NCI-H526 (cell line): ENCODE results near the gene LRRC26.
A peak's percentile ranks its signal among the peaks of the same experiment; 100 is the strongest.
"Not testable (repeated sequence)": the region's sequence is repeated elsewhere in the genome, so short reads cannot be mapped to it uniquely, and the experiment has no call there.

Experiments used
- DNase-seq, 2 experiments: peaks; one replicate each; lab custom pipeline; 2025; lab: John Stamatoyannopoulos, UW

The LRRC26 gene

GRCh38 chr9:137136881-137137607, 32.8 kb downstream of the LRRC26 start:
- DNase-seq: no peak

- no peak for DNase-seq
Observed at GRCh38 chr9:137136261-137136880, 33.5 kb downstream of the LRRC26 start.

- not testable (repeated sequence) for DNase-seq
Observed at GRCh38 chr9:137135154-137135553, 34.7 kb downstream of the LRRC26 start.

DNA sequence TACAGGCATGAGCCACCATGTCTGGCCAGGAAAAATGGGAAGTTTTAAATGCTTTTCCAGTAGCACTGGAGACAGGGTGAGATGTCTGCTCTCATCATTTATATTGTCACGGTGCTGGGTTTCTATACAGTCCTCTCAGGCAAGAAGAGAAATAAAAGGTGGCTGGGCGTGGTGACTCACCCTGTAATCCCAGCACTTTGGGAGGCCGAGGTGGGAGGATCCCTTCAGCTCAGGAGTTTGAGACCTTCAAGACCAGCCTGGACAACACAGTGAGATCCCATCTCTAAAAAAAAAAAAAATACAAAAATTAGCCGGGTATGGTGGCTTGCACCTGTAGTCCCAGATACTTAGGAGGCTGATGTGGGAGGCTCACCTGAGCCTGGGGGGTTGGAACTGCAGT, 35.7 kb downstream of the LRRC26 start:
- no peak for DNase-seq

GRCh38 chr9:137130176-137130755, 39.6 kb downstream of the LRRC26 start:
- no peak for DNase-seq

- DNase-seq: peak; percentile 56 to 91
Observed at GRCh38 chr9:137129456-137130175, 40.2 kb downstream of the LRRC26 start.

DNA sequence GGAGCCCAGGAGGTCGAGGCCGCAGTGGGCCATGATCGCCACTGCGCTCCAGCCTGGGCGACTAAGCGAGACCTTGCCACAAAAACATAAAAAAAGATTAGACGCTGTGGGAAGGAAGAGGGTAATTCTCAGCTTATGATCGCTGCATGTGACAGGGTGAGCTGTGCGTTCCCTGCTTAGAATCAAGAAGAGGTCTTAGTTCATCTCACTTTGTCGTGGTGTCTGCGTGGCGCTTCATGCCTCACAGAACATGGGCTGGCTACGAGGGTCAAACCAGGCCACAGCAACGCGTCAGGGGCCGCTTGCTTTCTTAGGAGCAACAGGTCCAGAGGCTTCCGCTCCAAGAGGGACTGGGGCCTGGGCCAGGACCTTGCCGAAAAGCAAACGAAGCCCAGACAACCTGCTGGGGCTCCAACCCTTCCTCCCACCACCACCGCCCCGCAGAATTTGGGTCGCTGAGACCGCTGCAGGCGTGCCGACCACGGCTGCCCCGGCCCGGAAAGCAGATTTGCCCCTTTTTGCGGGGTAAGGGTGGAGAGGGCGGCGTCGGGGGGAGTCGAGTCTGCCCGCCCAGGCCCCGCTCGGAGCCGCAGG, 40.9 kb downstream of the LRRC26 start:
- peak in 1 of 2 experiments; percentile 35 for DNase-seq

DNA sequence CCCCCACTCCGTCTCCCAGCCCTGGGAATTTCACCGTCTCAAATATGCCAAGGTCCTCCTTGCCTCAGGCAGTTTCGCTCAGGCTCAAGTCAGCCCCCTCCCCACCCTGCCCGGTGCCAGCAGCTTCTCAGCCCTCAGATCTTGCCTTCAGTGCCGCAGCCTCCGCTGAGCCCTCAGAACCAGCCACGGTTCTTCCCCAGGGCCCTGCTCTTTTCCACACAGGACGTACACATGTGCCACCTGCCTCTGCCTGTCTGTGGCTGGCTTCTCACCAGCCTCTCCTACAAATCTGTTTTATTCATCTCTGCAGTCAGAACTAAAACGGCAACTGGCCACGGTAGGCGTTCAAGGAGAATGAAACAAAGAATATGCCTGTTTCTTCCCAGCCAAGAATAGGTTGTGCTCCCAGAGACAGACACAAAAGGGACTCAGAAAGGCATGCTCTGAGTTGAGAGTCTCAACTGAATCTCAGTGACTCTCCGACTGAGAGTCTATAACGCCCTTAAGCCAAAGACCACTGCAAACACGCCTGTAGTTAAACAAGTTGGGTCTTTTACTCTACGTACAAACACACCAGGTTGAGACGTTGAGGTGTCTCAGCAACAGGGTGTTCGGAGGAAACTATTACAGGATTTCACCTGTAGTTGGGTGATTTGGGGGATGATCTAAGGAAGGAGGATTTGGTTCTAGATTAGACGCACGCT, 41.5 kb downstream of the LRRC26 start:
- DNase-seq: no peak

DNA sequence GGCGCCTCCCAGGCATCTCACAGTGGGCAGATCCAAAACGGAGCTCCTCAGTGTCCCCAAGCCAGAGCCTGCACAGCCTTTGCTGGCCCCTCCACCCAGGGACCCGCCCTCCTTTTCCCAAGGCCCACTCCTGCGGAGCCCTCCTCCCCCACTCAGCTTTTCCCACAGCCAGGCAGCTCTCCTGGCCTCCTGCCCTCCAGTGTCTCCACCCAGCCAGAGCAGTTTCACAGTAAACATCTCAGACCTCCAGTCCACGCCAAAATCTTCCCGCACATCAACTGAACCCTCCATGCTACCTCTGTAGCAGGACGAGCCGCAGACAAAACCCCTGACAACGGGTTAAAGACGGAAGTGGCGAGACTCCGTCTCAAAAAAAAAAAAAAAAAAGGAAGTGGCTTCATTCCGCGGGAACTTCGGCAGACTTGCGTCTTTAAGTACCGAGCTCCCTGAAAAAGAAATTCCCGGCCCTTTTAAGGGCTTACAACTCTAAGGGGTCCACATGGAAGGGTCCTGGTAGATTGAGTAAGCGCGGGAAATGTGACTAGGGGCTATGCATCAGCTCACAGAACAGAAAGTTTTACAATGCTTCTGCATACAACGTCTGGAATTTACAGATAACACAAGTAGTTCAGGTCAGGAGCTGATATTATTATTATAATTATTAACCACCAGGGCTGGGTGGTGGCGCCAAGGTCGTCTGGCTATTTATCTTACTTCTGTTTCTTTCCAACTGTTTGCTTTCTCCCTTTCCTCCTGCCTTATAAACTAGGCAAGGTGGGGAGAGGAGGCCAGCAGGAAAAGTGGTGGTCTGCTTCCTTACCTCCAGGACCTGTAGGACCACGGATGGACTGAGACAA, 42.3 kb downstream of the LRRC26 start:
- DNase-seq: no peak

- no peak for DNase-seq
Observed at GRCh38 chr9:137126786-137127185, 43.1 kb downstream of the LRRC26 start.

DNA sequence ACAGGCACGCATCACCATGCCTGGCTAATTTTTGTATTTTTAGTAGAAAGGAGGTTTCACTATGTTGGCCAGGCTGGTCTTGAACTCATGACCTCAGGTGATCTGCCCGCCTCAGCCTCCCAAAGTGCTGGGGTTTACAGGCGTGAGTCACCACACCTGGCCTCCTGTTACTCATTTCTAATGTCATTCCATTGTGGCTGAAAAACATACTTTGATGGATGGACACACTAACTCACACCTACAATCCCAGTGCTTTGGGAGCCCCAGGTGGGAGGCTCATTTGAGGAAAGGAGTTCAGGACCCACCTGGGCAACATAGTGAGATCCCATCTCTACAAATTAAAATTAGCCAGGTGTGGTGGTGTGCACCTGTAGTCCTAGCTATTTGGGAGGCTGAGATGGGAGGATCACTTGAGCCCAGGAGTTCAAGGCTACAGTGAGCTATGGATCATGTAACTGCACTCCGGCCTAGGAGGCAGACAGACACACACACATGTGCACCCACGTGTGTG, 45.8 kb downstream of the LRRC26 start:
- not testable (repeated sequence) for DNase-seq

- no peak for DNase-seq
Observed at GRCh38 chr9:137123468-137123837, 46.4 kb downstream of the LRRC26 start.

DNA sequence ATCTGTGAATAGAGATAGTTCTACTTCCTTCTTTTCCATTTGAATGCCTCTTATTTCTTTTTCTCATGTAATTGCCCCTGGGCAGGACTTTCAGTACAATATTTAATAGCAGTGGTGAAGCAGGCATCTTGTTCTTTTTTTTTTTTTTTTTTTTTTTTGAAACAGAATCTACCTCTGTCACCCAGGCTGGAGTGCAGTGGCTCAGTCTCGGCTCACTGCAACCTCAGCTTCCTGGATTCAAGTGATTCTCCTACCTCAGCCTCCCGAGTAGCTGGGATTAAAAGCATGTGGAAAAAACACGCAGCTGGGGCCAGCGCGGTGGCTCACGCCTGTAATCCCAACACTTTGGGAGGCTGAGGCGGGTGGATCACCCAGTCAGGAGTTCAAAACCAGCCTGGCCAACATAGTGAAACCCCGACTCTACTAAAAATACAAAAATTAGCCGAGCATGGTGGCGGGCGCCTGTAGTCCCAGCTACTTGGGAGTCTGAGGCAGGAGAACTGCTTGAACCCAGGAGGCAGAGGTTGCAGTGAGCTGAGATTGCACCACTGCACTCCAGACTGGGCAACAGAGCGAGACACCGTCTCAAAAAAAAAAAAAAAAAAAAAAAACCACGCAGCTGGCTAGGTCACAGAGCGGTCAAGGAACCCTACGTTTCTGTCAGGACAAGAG, 46.9 kb downstream of the LRRC26 start:
- DNase-seq: not testable (repeated sequence)

DNA sequence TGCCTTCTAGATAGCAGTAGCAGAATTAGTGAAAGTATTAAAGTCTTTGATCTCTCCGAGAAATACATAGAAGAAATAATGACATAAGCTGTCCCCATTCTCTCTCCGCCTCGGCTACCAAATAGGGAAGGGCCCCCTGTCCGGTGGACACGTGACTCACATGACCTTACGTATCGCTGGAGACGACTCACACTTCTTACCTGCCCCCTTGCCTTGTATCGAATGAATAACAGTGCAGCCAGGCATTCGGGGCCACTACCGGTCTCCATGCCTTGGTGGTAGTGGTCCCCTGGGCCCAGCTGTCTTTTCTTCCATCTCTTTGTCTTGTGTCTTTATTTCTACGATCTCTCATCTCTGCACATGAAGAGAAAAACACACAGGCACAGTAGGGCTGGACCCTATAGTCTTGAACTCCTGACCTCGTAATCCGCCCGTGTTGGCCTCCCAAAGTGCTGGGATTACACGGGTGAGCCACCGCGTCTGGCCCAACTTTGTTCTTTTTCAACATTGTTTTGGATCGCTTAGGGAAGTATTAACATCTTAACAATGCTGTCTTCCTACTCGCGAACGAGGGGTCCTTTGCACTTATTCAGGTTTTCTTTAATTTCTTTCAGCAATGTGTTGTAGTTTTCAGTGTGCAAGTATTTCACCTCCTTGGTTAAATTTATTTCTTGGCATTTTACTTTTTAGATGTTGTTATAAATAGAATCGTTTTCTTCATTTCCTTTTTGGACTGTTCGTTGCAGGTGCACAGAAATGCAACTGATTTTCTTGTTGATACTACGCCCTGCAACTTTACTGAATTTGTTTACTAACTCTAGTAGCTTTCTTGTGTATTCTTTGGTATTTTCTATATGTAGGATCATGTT, 47.7 kb downstream of the LRRC26 start:
- DNase-seq: not testable (repeated sequence)
